ENCODE data around the gene ASAP2. TPM values are rescaled to one million over a fixed set of nuclear protein-coding genes. Genes with fewer than 3 reads are reported as not detected.

ASAP2 gene
- total and polyA plus RNA-seq, 9 of the 15 experiments (the other 6 are each of a cell fraction or from before 2014, with no cell fraction given) = 0.06 to 4.3 (median 3.1) TPM

GRCh38 chr2:9307535-9307934 is 100.9 kb downstream of the ASAP2 start:
- TF ChIP-seq, protein P1, sequence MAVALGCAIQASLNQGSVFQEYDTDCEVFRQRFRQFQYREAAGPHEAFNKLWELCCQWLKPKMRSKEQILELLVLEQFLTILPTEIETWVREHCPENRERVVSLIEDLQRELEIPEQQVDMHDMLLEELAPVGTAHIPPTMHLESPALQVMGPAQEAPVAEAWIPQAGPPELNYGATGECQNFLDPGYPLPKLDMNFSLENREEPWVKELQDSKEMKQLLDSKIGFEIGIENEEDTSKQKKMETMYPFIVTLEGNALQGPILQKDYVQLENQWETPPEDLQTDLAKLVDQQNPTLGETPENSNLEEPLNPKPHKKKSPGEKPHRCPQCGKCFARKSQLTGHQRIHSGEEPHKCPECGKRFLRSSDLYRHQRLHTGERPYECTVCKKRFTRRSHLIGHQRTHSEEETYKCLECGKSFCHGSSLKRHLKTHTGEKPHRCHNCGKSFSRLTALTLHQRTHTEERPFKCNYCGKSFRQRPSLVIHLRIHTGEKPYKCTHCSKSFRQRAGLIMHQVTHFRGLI (CRISPR knock-in tag; IDR thresholded peaks at IDR 0.05) = no peak
- Histone ChIP-seq H3K79me2 (ENCODE audit: control insufficient read depth, insufficient read depth, low read length) (no peaks in the 10 kb centered on the region), H3K36me3 (ENCODE audit: control insufficient read depth, insufficient read depth, low read length) (no peaks in the 10 kb centered on the region), H3K9me3 (replicated peaks; ENCODE audit: control insufficient read depth, insufficient read depth, low read depth, low read length) (no peaks in the 10 kb centered on the region), H3K9me1 (ENCODE audit: control insufficient read depth, insufficient read depth, low read length) (no peaks in the 10 kb centered on the region), H3K27me3 (ENCODE audit: control insufficient read depth in 2 of 2, insufficient read depth in 2 of 2, low read length in 2 of 2) (peaks cover 6 to 36% of the 10 kb centered on the region in 2 experiments), H3K4me2 (ENCODE audit: insufficient read depth, low read length) (no peak overlapping the region), H3K4me3 (no peak overlapping the region), H4K20me1 (replicated peaks; ENCODE audit: control insufficient read depth, insufficient read depth, low read length) (no peaks in the 10 kb centered on the region; the same call in 1 of the 2 replicates), H2AFZ (ENCODE audit: low read depth, low read length) (no peak overlapping the region), H3K27ac (ENCODE audit: extremely low read depth, low read depth, low read length) (no peak overlapping the region), H3K9ac (ENCODE audit: insufficient read depth in 1 of 2, low read depth in 2 of 2, low read length in 2 of 2) (no peak overlapping the region), H3K4me1 (replicated peaks in 1 of 2; ENCODE audit: control insufficient read depth in 2 of 2, insufficient read depth in 2 of 2, low read length in 2 of 2) (peaks cover 3 to 4% of the 10 kb centered on the region in 2 experiments; a peak in 2 of 5 replicates)
- intact Hi-C loops (cut with micrococcal nuclease) (no loop called here), in situ Hi-C loops (cut with MboI) (no loop called here)
- no peak for DNase-seq (ENCODE audit: extremely low read depth in 1 of 4, low spot score in 3 of 4)
- no TSS peak for BruUV-seq (replicated peaks)
- ChIA-PET POLR2A (interaction anchor here (0.5 to 1.7 kb wide), 3 partner anchors 11 to 339 kb away, joined by 3 read pairs; no protein-coding TSS in a partner anchor), CTCF (ENCODE audit: low intra/inter-chr PET ratio) (no interaction called here)
- FAIRE-seq = no peak
- ATAC-seq = no peak
- 10% methylated on average over 6 of the region's 7 CpGs for WGBS (ENCODE audit: insufficient coverage, low coverage, missing lambda C conversion rate)

DNA sequence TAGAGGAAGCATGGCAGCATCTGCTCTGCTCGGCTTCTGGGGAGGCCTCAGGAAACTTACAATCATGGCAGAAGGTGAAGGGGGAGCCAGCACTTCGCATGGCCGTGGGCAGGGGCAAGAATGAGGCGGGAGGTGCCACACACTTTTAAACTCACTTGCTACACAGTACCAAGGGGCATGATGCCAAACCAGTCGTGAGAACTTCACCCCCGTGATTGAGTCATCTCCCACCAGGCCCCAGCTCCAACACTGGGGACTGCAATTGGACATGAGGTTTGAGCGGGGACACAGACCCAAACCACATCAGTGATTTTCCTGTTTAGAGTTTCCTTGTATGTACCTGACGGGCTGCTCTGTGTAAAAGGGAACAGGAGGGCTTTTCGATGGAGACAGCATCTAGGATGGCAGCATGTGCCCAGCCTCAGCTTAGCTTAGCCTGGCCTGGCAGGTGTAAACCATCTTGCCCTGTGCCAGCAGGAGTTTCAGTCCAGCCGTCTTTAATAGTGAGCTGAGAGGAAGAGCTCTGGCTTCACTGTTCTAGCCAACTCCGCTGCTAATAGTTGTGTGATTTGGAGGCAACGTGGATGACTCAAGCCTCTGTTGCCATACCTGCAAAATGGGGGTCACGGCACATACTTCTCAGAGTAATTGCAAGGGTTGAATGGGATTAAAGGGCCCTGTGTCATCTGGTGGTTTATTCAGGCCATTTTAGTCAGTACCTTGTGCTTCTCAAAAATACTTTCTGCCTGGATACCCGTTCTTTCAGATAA is 101.8 kb downstream of the ASAP2 start:
- in situ Hi-C loops (cut with MboI) = no loop called here

More for the DNA sequence above, 101.8 kb downstream of the ASAP2 start:
- H3K27ac ChIP-seq (ENCODE audit: extremely low read depth, low read depth, low read length) = no peak overlapping the region
- H3K27me3 ChIP-seq (ENCODE audit: control insufficient read depth in 2 of 2, insufficient read depth in 2 of 2, low read length in 2 of 2) = peaks cover 6 to 44% of the 10 kb centered on the region in 2 experiments
- H3K9ac ChIP-seq (ENCODE audit: insufficient read depth in 1 of 2, low read depth in 2 of 2, low read length in 2 of 2) = no peak overlapping the region
- no peaks in the 10 kb centered on the region for H3K9me3 ChIP-seq (replicated peaks; ENCODE audit: control insufficient read depth, insufficient read depth, low read depth, low read length)
- CTCF ChIA-PET (ENCODE audit: low intra/inter-chr PET ratio) = no interaction called here
- no peaks in the 10 kb centered on the region for H3K79me2 ChIP-seq (ENCODE audit: control insufficient read depth, insufficient read depth, low read length)
- H3K36me3 ChIP-seq (ENCODE audit: control insufficient read depth, insufficient read depth, low read length) = no peaks in the 10 kb centered on the region
- no peaks in the 10 kb centered on the region; the same call in 1 of the 2 replicates for H4K20me1 ChIP-seq (replicated peaks; ENCODE audit: control insufficient read depth, insufficient read depth, low read length)
- no peak overlapping the region for H2AFZ ChIP-seq (ENCODE audit: low read depth, low read length)
- H3K9me1 ChIP-seq (ENCODE audit: control insufficient read depth, insufficient read depth, low read length) = no peaks in the 10 kb centered on the region
- no peak for FAIRE-seq
- no peak overlapping the region for H3K4me2 ChIP-seq (ENCODE audit: insufficient read depth, low read length)
- ATAC-seq = no peak
- BruUV-seq (replicated peaks) = no TSS peak
- peaks cover 3 to 4% of the 10 kb centered on the region in 2 experiments; a peak in 3 of 5 replicates for H3K4me1 ChIP-seq (replicated peaks in 1 of 2; ENCODE audit: control insufficient read depth in 2 of 2, insufficient read depth in 2 of 2, low read length in 2 of 2)
- intact Hi-C loops (cut with micrococcal nuclease) = no loop called here
- no peak for TF ChIP-seq ZNF75A (CRISPR knock-in tag; IDR thresholded peaks at IDR 0.05)
- TF ChIP-seq CTBP1 (IDR thresholded peaks at IDR 0.05; ENCODE audit: borderline replicate concordance) = no peak
- TF ChIP-seq, protein P2, sequence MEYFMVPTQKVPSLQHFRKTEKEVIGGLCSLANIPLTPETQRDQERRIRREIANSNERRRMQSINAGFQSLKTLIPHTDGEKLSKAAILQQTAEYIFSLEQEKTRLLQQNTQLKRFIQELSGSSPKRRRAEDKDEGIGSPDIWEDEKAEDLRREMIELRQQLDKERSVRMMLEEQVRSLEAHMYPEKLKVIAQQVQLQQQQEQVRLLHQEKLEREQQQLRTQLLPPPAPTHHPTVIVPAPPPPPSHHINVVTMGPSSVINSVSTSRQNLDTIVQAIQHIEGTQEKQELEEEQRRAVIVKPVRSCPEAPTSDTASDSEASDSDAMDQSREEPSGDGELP (CRISPR knock-in tag; IDR thresholded peaks at IDR 0.05; ENCODE audit: borderline replicate concordance) = no peak
- TF ChIP-seq SMARCA5 (IDR thresholded peaks at IDR 0.05) = no peak
- TF ChIP-seq, protein P3, sequence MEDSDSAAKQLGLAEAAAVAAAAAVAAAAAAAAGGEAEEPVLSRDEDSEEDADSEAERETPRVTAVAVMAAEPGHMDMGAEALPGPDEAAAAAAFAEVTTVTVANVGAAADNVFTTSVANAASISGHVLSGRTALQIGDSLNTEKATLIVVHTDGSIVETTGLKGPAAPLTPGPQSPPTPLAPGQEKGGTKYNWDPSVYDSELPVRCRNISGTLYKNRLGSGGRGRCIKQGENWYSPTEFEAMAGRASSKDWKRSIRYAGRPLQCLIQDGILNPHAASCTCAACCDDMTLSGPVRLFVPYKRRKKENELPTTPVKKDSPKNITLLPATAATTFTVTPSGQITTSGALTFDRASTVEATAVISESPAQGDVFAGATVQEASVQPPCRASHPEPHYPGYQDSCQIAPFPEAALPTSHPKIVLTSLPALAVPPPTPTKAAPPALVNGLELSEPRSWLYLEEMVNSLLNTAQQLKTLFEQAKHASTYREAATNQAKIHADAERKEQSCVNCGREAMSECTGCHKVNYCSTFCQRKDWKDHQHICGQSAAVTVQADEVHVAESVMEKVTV (CRISPR knock-in tag; IDR thresholded peaks at IDR 0.05) = no peak
- no peak for TF ChIP-seq MAFK (IDR thresholded peaks at IDR 0.05; ENCODE audit: low read length)
- no peak for DNase-seq (ENCODE audit: extremely low read depth in 1 of 4, low spot score in 3 of 4)
- H3K4me3 ChIP-seq = no peak overlapping the region
- POLR2A ChIA-PET = interaction anchor here (1.3 kb wide), 1 partner anchor 15 kb away, joined by 3 read pairs; no protein-coding TSS in a partner anchor
- 27% methylated on average over 14 of the region's 14 CpGs for WGBS (ENCODE audit: insufficient coverage, low coverage, missing lambda C conversion rate)
